NK-92 treated with Interleukin-12 subunit alpha and Interleukin-12 subunit beta, amount 100 ng/mL, for 24 hours (cell line): ENCODE data around the gene ASB3.

Experiments
- DNase-seq: peaks from one replicate; lab custom pipeline; 2025; lab: John Stamatoyannopoulos, UW

ASB3 gene

DNA sequence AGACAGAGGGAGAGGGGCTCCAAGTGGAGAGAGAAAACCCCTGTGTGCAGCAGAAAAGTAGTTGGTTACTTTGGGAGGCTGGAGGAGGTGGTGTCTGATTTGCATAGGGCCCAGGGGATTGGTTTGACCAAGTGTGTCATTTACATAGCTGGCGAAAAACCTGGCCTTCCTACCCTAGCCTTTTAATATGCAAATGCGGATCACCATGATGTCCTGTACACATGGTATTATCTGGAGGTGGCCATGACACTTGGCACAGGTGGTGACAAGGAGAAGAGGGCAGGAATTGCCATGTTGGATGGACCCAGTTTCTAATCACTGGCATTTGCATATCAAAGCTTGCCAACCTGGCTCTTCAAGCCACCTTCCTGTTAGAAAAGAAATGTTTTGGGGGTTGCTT lies 140.0 kb downstream of the ASB3 start:
- no peak for DNase-seq

DNA sequence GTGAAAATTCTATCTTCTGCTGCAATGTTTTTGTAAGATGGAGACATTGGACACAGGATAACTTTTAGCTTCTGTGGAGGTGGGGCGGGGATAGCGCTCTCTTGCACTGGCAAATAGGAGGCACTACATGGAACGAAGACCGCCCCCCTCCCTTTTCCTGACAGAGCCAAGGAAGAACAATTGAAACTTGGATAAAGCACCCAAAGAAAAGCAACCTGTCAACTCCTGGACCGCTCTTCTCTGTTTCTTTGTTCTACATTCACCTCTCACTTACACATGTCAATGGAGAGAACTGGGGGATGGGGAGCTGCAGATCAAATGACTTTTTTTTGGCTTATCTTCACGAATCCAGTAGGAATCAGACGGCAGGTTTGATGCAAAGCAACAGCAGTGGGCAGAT lies 145.5 kb downstream of the ASB3 start:
- no peak for DNase-seq

DNA sequence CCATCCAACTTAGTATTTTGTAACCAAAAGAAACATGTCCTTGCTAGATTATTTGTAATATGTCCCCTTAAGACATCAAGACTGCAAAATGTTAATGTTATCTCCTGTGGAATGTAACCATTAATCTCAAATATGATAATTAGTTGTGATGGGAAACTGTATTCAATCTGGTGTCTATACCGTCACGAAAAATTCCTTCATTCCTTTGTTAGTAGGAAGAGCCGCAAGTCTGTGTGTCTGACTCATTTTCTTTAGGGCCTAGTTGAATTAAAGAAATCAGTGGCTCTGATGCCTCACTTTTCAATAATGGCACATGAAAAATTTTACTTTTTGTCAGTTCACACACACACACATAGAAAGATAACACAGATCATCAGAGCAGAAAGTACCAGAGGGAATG lies 146.3 kb downstream of the ASB3 start:
- DNase-seq: no peak

DNA sequence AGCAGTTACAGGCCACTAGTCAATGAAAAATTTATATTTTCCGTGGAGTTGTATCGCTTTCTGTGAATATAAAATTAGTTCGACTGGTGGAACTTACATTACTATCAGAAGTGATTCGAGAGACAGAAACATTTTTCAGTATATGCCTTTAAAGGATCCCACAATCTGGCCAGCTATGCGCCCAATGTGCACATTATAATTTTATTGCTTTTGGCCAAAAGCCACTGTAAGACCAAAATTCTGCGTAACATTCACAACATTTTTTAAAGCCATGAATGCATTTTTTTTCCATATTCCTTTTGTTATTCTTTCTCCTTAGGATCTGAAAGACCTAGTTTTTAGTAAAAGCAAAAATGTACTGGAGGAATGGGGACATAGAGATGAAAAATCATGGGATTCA lies 150.2 kb downstream of the ASB3 start:
- no peak for DNase-seq

DNA sequence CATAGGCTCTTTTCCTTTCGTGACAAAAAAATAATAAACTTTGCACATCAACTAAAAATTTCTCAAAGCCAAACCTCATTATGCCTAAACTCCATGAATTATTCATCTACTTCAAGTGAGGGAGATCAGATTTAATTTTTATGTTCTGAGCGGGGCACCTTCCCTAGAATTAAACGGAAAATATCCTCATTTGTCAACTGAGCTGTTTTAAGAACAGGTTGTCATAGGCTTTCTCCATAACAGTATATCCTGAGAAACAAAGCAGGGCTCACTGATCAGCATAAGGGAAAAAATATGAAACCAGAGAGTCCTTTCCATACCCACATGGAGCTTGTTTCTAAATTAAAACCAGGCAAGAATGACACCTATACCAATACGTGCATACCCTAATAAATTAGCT lies 150.6 kb downstream of the ASB3 start:
- DNase-seq: no peak

DNA sequence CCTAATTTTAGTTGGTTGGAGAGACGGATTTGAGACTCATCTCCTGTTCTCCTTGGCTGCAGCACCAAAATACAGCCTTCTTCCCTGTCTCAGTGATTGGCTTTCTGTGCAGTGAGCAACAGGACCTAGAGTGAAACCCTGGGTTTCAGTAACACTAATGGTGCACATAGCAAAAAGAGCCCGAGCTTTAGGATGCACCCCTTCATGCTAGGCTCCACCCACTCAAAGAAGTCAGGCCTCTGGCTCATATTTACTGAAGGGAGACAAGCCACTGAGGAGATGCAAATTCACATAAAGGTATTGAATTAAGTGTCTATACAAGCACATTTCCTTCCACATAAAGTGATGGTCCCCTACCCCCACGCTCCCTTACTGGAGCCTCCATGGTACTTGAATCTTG lies 151.1 kb downstream of the ASB3 start:
- DNase-seq: no peak

DNA sequence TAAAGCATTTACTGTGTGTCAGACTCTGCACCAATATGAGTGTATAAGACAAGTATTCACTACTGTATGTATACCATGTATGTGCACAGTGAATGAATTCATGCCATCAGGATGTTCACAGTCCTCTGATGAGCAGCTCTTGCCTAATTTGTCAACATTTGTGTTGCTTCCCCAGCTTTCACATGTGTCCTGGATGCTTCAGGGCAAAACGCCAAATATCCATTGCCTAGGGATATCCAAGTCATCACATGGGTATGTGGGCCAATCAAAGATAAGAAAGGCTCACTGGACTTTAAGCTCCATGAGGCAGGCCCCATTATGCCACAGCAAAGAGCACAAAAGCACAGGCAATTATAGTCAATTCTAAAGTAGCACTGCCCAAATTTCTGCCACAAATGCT lies 153.3 kb downstream of the ASB3 start:
- DNase-seq: no peak

DNA sequence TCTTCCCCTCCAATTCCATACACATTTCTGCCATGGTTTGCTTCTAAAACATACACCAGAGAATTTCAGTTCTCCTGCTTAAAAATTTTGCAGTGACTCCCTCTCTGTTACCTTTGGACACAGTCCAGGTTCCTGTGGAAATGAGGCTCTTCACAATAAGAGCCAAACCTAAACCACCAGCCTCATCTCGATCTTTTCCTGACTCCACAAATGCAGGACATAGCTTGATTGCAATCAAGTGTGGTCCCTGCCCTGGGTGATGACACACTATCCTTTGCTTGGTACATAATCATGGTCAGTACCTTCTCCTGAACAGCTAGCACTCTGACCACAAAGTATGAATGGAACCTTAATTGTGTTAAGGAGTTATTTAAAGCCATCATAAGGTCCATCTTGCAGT lies 154.0 kb downstream of the ASB3 start:
- no peak for DNase-seq

DNA sequence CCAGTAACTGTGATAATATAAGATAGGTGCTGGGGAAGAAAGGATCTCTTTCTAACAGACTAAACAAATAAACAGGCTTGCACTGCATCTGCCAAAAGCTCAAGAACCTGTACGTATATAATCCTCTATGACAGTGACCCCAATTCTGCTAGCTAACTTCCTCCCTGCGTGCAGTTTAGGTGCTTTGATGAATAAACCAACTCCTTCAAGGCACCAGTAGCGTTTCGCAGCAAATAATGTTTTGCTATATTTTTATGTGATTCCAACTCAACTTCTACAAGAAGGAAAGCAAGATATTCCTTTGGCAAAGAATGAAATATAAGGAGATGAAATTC lies 154.7 kb downstream of the ASB3 start:
- no peak for DNase-seq

DNA sequence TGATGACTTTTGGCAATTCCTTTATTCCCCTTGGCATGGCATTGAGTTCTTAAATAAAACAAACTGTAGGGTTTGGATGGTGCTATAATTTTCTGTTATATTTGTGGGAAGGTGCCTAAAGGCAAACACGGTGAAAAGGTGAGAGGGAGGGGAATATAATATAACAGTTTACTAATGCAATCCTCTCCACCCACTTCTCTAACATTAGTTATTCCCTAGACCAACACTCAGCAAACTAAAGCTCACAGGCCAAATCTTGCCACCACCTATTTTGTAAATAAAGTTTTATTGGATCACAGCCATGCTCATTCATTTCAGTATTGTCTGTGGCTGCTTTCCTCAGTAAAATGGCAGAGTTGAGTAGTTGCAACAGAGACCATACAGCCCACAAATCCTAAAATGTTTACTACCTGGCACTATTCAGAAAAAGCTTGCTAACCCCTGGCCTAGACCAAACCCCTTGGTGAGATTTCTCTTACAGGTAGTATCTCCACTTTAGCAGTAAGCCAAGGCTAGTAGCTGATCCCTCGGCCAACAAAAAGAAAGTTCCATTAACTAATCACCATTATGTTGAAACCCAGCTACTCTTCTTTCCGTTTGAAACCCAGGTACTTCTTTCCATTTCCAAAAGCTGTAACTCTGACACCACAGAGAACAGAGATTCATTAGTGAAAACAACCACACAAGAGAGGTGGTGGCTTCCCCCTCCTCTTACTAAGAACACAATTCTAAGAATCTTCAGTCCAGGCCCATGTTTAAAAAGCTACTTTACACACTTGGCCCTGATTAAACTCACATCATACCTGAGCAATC lies 155.2 kb downstream of the ASB3 start:
- DNase-seq: no peak

DNA sequence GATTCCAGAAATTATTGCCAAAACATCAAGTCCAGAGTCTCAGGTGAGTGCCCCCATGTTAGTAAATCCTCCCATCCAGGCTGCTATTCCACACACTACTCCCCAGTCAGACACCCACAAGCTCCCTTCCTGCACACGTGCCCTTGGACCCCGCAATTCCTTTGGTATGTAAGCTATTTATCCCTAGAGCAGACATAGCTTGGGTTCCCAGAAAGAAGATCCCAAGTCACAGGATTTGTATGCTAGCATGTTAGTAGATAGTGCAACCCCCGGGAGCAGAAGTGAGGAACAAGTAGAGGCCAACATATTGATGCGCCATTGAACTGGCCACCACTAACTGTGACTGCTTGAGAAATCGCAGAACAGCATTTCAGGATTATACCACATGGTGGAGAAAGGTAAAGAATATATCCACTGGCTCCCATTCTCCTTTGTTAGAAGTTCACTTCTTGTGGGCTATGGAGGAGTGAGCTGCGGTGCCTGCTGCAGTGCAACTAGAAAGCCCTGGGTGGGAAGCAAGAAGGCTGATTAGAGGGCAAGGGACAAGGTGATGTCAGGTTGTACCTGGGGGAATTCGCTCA lies 156.6 kb downstream of the ASB3 start:
- no peak for DNase-seq

DNA sequence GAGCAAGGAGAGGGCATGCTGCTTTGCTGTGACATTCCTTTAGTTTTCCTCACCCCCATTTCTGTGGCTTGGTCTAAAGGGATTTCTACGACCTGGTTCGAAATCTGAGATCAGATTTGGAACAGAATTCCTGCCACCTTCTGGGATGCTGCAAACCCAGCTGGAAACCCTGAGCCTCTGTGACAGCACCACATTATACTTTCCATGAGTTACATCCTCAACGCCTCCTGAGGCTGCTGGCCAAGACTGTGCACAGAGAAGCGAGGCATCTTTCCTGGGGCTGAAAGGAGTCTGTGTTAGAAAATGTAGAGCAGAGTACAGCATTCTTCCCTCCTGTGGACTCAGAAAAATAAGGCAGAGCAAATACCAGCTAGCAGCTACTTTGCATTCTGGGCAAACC lies 157.3 kb downstream of the ASB3 start:
- no peak for DNase-seq

DNA sequence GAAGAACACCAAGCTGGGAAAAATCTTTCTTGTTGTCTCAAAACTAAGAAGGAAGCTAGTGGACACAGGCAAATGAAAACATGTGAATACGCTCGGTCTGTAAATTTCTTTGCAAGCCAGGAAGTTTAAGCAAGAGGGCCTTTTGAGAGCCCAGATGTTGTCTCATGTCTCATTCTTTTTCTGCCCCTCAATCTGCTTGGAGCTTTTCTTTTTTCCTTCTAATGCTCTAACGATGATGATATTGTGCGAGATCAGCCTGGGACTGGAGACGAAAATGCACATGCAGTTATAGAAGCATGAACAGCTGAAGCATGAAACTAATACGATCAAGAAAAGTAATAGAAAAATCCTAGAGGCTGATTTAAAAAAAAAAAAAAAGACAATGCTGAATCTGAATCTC lies 157.8 kb downstream of the ASB3 start:
- DNase-seq: no peak

DNA sequence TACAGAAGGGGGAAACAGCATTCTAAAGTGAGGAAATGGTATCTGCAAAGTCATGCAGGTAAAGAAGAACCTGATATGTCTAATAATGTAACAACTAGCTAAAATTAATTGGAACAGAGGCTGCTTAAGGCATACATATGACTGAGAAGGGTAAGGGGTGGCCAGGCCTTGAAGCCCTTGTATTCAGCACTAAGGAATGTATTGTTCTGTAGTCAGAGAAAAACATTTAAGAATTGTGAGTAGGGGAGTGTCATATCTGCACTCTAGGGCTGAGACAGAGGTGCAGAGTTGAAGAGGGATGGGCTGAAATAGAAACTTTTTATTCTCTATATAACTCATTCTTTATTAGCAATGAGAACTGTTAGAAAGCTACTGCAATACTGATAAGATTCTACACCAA lies 164.6 kb downstream of the ASB3 start:
- no peak for DNase-seq

DNA sequence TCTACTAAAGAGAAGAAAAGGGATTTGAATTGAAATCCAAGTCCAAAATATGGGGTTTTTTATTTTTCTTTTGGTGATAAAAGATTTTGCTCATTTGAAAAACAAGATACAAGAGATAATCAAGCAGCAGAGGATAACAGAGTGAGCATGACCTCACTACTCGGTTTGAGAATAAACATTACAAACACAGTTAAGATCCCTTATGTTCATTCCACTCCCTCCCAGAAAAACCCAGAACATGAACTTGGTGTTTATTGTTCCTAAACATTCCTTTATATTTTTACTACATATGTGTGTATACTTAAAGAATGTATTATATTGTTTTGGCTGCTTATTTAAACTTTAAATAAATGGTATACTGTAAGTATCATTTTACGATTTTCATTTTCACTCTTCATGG lies 165.8 kb downstream of the ASB3 start:
- DNase-seq: no peak
